Measurements from ENCODE around the gene HOXA1. TPM values are rescaled to one million over a fixed set of nuclear protein-coding genes. Genes with fewer than 3 reads are reported as not detected.

Gene HOXA1
- total RNA-seq (2021; fragmentation: NEBNext Ultra II Directional; extraction: Animal tissue kit (Norgen Biotek cat#: 25700)) (not detected in 2 replicates), polyA plus RNA-seq (2011; rRNA removed) (not detected in 2 replicates), polyA minus RNA-seq (2011; rRNA and poly(A)+ RNA removed) (not detected in 2 replicates)
- polyA plus RNA-seq (2011; cell fraction: cytosol; rRNA removed): not detected
- not detected for polyA plus RNA-seq (2011; cell fraction: nucleus; rRNA removed)
- not detected in 4 replicates for polyA plus RNA-seq (2012, experiment 1 of 2)
- polyA plus RNA-seq (2012, experiment 2 of 2): not detected
- not detected for polyA plus RNA-seq (2013, experiment 1 of 2)
- 0.06 TPM for polyA plus RNA-seq (2013, experiment 2 of 2)
- polyA minus RNA-seq (2011; cell fraction: cytosol; rRNA and poly(A)+ RNA removed): not detected
- not detected for polyA minus RNA-seq (2011; cell fraction: nucleus; rRNA and poly(A)+ RNA removed)
- long read RNA-seq, experiment 1: 0 reads
- long read RNA-seq, experiment 2: 0 reads

DNA sequence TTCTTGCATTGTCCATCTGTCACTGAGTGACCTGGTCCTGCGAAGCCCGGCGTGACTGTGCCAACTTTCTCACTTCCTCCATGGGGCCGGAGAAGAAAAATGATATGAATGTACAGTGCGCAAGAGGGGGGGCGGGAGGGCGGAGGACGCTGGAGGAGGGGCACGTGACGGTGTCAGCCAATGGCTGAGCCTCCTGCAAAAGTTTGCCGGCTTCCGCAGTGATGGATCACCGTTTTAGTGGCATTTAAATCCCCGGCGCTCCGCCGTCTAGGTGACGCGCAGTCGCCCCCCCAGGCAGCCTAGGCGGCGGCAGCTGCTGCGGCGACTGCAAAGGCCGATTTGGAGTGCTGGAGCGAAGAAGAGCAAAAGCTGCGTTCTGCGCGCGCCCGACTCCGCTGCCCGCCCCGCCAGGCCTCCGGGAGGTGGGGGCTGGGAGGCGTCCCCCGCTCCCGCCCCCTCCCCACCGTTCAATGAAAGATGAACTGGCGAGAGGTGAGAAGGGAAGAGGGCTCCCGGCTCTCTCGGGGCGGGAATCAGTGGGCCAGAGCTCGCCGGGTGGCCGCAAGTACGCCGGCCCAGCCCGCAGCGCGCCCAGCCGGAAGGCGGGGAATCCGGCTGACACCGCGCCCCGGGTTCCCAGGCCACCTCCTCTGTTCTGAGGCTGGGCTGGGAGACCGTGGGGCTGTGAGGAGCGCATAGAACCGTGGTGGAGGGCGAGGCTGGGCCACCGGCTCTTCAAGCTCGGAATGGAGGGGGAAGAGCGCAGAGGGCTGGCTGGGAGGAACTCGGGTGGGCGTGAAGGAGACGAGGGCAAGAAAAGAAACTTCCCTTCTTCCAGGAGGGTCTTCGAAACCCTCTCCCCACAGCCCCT, at the start of gene HOXA1:
HOXA1 (minus strand) TSS at position 104 of the 871 bp plus-strand sequence; CDS start at position 16, 88 bp downstream.
- Histone ChIP-seq H2BK5ac (ENCODE audit: low read depth, low read length) (no peak within 1 kb of the TSS), H3K14ac (ENCODE audit: insufficient read length) (no peak within 1 kb of the TSS), H2BK20ac (ENCODE audit: low read length) (no peak within 1 kb of the TSS), H4K91ac (replicated peaks; ENCODE audit: insufficient read length, low read length) (no peak within 1 kb of the TSS), H3K18ac (ENCODE audit: extremely low read depth, low read length) (no peak within 1 kb of the TSS; the same call in 1 of the 2 replicates), H2AK5ac (ENCODE audit: low read depth, low read length) (0 out of 2 replicates have a peak within 1 kb of the TSS, but pooled peaks have one; percentile 15), H3K36me3 (ENCODE audit: control insufficient read depth in 2 of 4, insufficient read depth in 4 of 4, low read length in 3 of 4) (no peaks in the 10 kb centered on the region), H3K4me3 (ENCODE audit: extremely low read depth in 1 of 4, insufficient read depth in 2 of 4, low read depth in 3 of 4, low read length in 4 of 4) (peak within 1 kb of the TSS; percentile 22 to 63 (median 30); a peak in 7 of 8 replicates), H3K79me1 (ENCODE audit: low read depth, low read length) (no peaks in the 10 kb centered on the region), H3K27ac (ENCODE audit: low read depth, low read length) (no peak within 1 kb of the TSS), H3K23ac (ENCODE audit: insufficient read length) (no peak within 1 kb of the TSS), H3K23me2 (ENCODE audit: low read depth, low read length) (peaks cover 5% of the 10 kb centered on the region; the same call in 1 of the 2 replicates), H3K4ac (replicated peaks; ENCODE audit: insufficient read length, low read depth, low read length) (no peak within 1 kb of the TSS), H4K20me1 (replicated peaks in 1 of 2; ENCODE audit: control insufficient read depth in 1 of 2, insufficient read depth in 2 of 2, low read length in 2 of 2) (peaks cover 18 to 30% of the 10 kb centered on the region in 2 experiments), H2AFZ (ENCODE audit: low read length) (no peak within 1 kb of the TSS), H3K56ac (replicated peaks; ENCODE audit: insufficient read length, low read depth, low read length) (no peak within 1 kb of the TSS), H2BK120ac (replicated peaks; ENCODE audit: low read depth, low read length) (no peak within 1 kb of the TSS), H3K4me1 (replicated peaks in 1 of 4; ENCODE audit: control insufficient read depth in 3 of 4, insufficient read depth in 4 of 4, low read length in 3 of 4) (peaks cover under 1 to 26% (median 16%) of the 10 kb centered on the region in 4 experiments), H2BK15ac (ENCODE audit: low read length) (no peak within 1 kb of the TSS; the same call in 1 of the 2 replicates), H2BK12ac (ENCODE audit: low read depth, low read length) (peak within 1 kb of the TSS; percentile 29; the same call in 1 of the 2 replicates), H3K9me3 (ENCODE audit: insufficient read depth in 2 of 2, low read depth in 1 of 2, low read length in 1 of 2) (no peaks in the 10 kb centered on the region), H3K27me3 (replicated peaks in 1 of 4; ENCODE audit: control insufficient read depth in 3 of 4, extremely low read depth in 1 of 4, insufficient read depth in 3 of 4, low read length in 3 of 4) (peaks cover 86 to 100% (median 95%) of the 10 kb centered on the region in 4 experiments), H4K8ac (ENCODE audit: extremely low read depth, insufficient read depth, low read length) (no peak within 1 kb of the TSS; the same call in 1 of the 2 replicates), H3K4me2 (ENCODE audit: insufficient read depth in 1 of 2, low read depth in 2 of 2, low read length in 2 of 2) (peak within 1 kb of the TSS; percentile 70 to 78), H4K5ac (ENCODE audit: insufficient read length, low read depth, low read length) (no peak within 1 kb of the TSS), H3K9ac (replicated peaks in 1 of 4; ENCODE audit: extremely low read depth in 1 of 4, low read depth in 3 of 4, low read length in 3 of 4) (no peak within 1 kb of the TSS), H3K79me2 (ENCODE audit: control insufficient read depth in 1 of 2, insufficient read depth in 2 of 2, low read length in 2 of 2) (no peaks in the 10 kb centered on the region)
- FAIRE-seq (no peak), DNase-seq (ENCODE audit: low read depth in 1 of 2, low spot score in 2 of 2) (peak in 1 of 2 experiments; percentile 79)
- WGBS, 2 experiments (ENCODE audit: extremely low coverage in 1 of 2, insufficient coverage in 1 of 2, insufficient read length in 1 of 2, insufficient replicate concordance in 2 of 2, low coverage in 1 of 2, low lambda C conversion rate in 2 of 2, missing lambda C conversion rate in 1 of 2): 1% methylated on average over 25 of the region's 68 CpGs; no CpG with 5 or more reads in 1 of the 2 experiments
- ChIA-PET POLR2A (ENCODE audit: partially characterized antibody) (interaction anchor here (0.7 to 1.3 kb wide), 4 partner anchors 9 to 28 kb away, joined by 3 to 6 read pairs (median 3); no protein-coding TSS in a partner anchor), CTCF (ENCODE audit: partially characterized antibody) (interaction anchor here (0.7 to 12.1 kb wide), 13 partner anchors 9 to 239 kb away, joined by 3 to 123 read pairs (median 4); partner anchors contain the start of genes HOXA3, HOXA5 and HOXA6)
- no peak for TF ChIP-seq CBX8 (IDR thresholded peaks at IDR 0.05; ENCODE audit: borderline replicate concordance, low read depth, low read length)
- TF ChIP-seq ATF2 (IDR thresholded peaks at IDR 0.05; ENCODE audit: low read length): no peak
- TF ChIP-seq BACH1 (IDR thresholded peaks at IDR 0.05; ENCODE audit: low read length): no peak
- 0 out of 2 replicates have a peak, but pooled peaks have one; percentile 10 for TF ChIP-seq KDM1A (IDR thresholded peaks at IDR 0.05; ENCODE audit: borderline replicate concordance, low read length)
- TF ChIP-seq GABPA (IDR thresholded peaks at IDR 0.05; ENCODE audit: borderline replicate concordance, insufficient read depth, low read length): no peak
- no peak for TF ChIP-seq PHF8 (conservative IDR thresholded peaks at IDR 0.05; ENCODE audit: low read depth, low read length)
